NCI-H2081 (cell line): ENCODE measurements around the gene FGF21.
"Not testable (repeated sequence)": the region's sequence is repeated elsewhere in the genome, so short reads cannot be mapped to it uniquely, and the experiment has no call there.

Source experiments
- DNase-seq, 2 experiments: peaks; one replicate each; lab custom pipeline; 2025; lab: John Stamatoyannopoulos, UW

FGF21 gene, protein sequence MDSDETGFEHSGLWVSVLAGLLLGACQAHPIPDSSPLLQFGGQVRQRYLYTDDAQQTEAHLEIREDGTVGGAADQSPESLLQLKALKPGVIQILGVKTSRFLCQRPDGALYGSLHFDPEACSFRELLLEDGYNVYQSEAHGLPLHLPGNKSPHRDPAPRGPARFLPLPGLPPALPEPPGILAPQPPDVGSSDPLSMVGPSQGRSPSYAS

GRCh38 chr19:48755084-48755641 lies at the start of gene FGF21:
TSS of gene FGF21 (plus strand) at chr19:48755524. CDS start at chr19:48756237, 713 bp downstream.
- DNase-seq, result no peak

GRCh38 chr19:48708471-48708870 lies 46.9 kb upstream of the FGF21 start:
- DNase-seq, result no peak

- no peak for DNase-seq
Observed at GRCh38 chr19:48711106-48711662, 44.1 kb upstream of the FGF21 start.

GRCh38 chr19:48713041-48713863 lies 42.1 kb upstream of the FGF21 start:
- DNase-seq, result no peak

- peak; percentile 98 for DNase-seq
Observed at GRCh38 chr19:48713864-48714755, 41.2 kb upstream of the FGF21 start.

DNA sequence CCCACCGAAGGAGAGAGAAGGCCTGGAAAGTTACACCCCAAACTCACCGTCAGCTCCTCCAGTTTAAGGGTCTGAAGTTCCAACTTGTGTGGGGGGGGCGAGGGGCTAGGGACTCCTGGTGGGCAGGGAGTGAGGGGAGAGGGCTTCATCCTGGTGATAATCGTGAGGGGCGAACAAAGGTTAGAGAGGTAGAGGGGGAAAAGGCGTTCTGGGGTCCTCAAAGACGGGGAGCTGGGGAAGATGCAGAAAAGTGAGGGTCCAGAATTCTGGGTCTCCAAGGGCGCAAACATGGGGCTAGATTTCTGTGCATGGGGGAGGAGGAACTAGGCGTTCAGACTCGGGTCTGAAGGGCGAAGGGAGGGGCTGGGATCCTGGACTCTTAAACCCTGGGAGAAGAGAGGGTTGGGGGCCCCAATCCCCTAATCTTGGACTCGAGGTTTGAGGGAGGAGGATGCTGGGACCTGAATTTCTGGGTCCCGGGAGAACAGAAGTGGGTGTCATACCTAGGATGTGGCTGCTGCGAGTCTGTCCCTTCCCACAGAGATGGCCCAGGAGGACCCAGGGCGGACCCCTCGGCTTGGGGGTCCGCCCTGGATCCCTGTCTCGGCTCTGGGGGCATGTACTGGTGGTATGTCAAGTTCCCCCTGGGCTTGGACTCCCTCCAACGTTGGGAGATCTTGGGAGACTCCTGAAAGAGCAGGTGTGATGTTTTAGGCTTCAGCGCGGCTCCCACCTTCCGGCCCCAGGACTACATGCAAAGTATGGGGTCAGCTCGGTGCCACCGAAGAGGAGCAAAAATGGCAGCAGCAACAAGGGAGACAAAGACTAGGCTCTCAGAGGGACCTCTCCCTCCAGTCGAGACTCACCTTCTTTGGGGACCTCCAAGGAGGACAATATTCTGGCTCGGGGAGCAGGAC lies 40.3 kb upstream of the FGF21 start:
- DNase-seq, result no peak

DNA sequence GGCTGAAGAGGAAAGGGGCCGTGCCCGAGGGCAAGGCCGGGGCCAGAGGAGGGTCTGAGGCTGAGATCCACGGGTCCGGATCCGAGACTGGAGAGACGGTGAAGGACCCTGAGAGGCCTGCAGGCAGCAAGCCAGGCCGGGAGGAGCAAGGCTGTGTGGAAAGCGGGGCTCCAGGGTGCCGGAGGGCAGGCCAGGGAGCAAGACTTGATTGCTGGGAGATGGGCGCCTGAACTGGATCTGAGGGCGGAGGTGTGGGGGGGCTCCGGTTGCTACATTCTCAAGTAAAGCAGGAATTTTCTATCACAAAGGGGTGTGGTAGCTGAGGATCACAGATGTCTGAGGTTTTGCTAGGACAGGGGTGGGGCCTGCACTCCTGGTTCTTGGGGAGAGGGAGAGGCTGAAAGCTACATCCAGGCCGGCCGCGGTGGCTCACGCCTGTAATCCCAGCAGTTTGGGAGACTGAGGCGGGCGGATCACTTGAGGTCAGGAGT lies 39.6 kb upstream of the FGF21 start:
- DNase-seq, result no peak

GRCh38 chr19:48716562-48717291 lies 38.6 kb upstream of the FGF21 start:
- peak in 1 of 2 experiments; percentile 38 for DNase-seq

GRCh38 chr19:48718106-48718505 lies 37.2 kb upstream of the FGF21 start:
- not testable (repeated sequence) for DNase-seq

DNA sequence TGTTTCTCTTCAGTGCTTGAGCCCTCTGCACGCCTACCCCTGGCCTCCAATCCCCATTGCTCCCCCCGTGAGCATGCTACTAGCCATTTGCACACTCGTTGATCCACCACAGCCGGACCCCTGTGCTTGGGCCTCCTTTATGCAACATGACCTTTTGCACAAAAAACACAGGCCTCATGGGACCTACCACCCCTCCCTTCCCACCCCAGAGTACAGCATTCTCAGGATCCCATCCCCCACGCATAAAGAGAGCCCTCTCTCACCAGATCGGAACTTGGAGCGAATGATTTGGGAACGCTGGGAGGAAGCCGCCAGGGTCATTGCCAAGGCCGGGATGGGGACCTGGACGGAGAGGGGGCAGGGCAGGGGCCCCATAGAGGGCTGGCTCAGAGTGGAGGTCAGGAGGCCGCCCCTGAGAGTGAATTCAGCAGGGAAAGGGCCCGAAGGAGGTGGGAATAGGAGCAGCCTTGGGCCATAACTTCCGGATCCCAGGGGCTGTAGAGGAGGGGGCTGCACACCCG lies 36.6 kb upstream of the FGF21 start:
- no peak for DNase-seq

DNA sequence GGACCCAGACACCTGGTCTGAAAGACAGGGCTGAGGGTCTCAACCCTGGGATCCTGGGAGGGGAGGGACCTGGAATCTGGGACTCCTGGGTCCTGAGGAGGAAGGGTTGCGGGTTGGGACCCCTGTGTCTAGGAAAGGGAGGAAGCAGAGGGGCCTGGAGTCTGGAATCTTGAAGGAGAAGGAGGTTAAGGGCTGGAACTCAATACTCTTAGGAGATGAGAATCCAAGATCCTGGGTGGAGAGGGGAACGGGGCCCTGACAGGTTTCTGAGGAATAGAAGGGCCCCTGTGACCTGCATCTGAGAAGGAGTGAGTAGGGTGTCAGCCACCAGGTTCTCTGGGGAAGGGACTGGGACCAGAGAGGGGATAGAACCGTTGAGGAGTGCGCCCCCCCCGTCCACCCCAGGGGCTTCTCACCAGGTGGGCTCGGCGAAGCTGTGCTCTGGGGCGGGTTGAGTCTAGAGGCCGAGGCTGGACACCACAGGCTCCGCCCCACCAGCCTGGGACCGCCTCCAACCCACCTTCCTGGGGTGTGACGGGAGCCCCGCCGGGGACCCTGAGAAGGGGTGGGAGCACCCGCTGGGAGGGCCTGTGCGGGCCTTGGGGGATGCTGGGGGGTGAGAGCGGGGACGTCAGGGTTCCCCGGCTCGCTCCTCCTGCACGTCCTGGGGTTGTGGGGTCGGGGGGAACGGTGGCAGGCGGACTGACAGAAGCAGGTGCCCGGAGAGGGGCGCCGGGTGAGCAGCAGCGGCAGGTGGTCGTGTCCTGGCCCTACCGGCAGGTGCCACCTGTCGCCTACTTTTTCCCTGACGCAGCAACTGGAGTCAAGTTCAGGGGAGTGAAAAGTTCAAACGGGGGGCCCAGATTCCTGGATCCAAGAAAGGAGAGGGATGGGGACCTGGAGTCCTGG lies 35.8 kb upstream of the FGF21 start, which contains the start of gene MAMSTR:
MAMSTR (minus strand) TSS at position 463 of the 909 bp plus-strand sequence. CDS start 694 bp downstream, outside the sequence.
- no peak for DNase-seq

DNA sequence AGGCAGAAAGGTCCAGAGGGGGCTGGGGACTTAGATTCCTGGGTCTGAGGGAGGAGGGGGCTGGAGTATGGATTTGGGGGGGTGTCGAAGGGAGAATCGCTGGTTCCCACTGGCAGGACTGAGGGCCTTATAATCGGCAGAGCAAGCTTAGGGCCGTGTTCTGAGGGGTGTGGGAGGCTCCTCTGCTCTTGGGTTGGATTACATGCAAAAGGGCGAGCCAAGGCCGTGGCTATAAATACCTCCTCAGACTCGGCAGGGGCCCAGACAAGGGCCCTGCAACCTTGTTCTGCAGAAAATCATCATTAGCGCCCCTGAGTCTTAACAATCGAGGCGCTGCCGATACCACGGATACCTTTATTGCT lies 35.1 kb upstream of the FGF21 start:
- DNase-seq, result no peak

GRCh38 chr19:48720613-48721296 lies 34.6 kb upstream of the FGF21 start:
- DNase-seq, result peak; percentile 98

- no peak for DNase-seq
Observed at GRCh38 chr19:48722196-48722708, 33.1 kb upstream of the FGF21 start.

- peak; percentile 46 to 71 for DNase-seq
Observed at GRCh38 chr19:48724796-48725753, 30.2 kb upstream of the FGF21 start.

DNA sequence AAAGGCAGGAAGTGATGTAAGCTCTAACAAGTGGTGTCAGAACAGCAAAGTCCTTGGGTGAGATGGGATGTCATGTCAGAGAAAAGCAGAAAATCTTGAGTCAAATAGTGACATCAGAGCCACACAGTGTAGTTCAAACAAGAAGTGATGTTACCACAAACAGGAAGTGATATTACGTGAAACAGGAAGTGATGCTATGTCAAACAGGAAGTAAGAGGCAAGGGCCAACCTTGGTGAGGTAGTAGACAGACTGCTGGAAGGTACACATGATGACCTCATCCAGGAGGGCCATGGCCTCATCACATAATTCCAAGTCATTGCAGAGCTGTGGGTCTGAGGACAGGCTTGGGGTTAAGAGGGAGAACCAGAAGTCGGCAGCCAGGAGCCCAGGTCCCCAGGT lies 28.8 kb upstream of the FGF21 start:
- no peak for DNase-seq
